Ovary (tissue), 3 donors: ENCODE results near the gene AIPL1.

Experiments used
- EP300 ChIP-seq: sonication (generic); formaldehyde crosslinking; IDR thresholded peaks from one replicate; pipeline ENCODE4 v1.6.1; 2017; ENCODE audit warnings: antibody characterized with exemption
- POLR2A ChIP-seq: fragments of 450-650 bp; IDR thresholded peaks from one replicate; pipeline ENCODE4 v1.6.1; 2017; ENCODE audit warnings: antibody characterized with exemption, mild to moderate bottlenecking, moderate library complexity
- TF ChIP-seq, protein P1 (sequence below), 3 donors: fragments of 450-650 bp in 2 of 3; fragments of 200-600 bp in 1 of 3; IDR thresholded peaks; one replicate each; pipeline versions ENCODE4 v1.5.1 to v1.8.0; 2016 to 2022; ENCODE audit warnings: antibody characterized with exemption in 3 of 3, mild to moderate bottlenecking in 1 of 3
- donor health status: DM: no; HTN: no; CAD: no.

DNA sequence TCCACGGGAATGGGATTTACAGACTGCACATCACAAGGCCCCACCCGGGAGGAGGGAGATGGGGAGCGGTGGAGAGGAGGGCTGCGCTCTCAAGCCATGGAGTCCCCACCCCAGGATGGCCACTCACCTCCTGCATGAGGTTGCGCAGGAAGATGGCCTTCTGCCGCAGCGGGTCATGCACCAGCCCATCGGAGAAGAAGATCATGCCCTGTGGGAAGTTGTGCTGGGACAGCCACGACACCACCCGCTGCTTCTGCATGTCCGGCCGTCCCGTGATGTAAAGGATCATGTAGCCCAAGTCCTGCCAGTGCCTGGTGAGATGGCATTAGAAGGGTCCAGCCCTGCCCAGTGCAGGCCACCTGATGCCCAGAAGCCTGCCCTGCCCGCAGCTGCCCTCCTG, 26.3 kb upstream of the AIPL1 start:
- TF ChIP-seq, protein P1, sequence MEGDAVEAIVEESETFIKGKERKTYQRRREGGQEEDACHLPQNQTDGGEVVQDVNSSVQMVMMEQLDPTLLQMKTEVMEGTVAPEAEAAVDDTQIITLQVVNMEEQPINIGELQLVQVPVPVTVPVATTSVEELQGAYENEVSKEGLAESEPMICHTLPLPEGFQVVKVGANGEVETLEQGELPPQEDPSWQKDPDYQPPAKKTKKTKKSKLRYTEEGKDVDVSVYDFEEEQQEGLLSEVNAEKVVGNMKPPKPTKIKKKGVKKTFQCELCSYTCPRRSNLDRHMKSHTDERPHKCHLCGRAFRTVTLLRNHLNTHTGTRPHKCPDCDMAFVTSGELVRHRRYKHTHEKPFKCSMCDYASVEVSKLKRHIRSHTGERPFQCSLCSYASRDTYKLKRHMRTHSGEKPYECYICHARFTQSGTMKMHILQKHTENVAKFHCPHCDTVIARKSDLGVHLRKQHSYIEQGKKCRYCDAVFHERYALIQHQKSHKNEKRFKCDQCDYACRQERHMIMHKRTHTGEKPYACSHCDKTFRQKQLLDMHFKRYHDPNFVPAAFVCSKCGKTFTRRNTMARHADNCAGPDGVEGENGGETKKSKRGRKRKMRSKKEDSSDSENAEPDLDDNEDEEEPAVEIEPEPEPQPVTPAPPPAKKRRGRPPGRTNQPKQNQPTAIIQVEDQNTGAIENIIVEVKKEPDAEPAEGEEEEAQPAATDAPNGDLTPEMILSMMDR (IDR thresholded peaks at IDR 0.05) = no peak
- no peak for TF ChIP-seq EP300
- no peak for TF ChIP-seq POLR2A
